IgD-negative memory B cell (primary cell): ENCODE results near the gene SF3A1. TPM values are rescaled to one million over a fixed set of nuclear protein-coding genes. Genes with fewer than 3 reads are reported as not detected.
A peak's percentile ranks its signal among the peaks of the same experiment; 100 is the strongest.

Experiments used
- H3K27ac Mint-ChIP-seq, 3 donors: one replicate each; pipeline ENCODE4 v1.8.0; 2020 to 2022; ENCODE audit warnings: mild to moderate bottlenecking in 3 of 3, mixed read lengths in 3 of 3, moderate library complexity in 1 of 3
- H3K27me3 Mint-ChIP-seq: one replicate; pipeline ENCODE4 v1.8.0; 2021; ENCODE audit warnings: mixed read lengths
- H3K36me3 Mint-ChIP-seq: one replicate; pipeline ENCODE4 v1.8.0; 2020; ENCODE audit warnings: mild to moderate bottlenecking, mixed read lengths
- H3K4me1 Mint-ChIP-seq, 3 donors: one replicate each; pipeline ENCODE4 v1.8.0; 2020 to 2022; ENCODE audit warnings: mixed read lengths in 3 of 3, mild to moderate bottlenecking in 1 of 3
- H3K4me3 Mint-ChIP-seq, 4 donors: one replicate each; pipeline ENCODE4 v1.8.0; 2020 to 2022; ENCODE audit warnings: mild to moderate bottlenecking in 4 of 4, mixed read lengths in 4 of 4, moderate library complexity in 3 of 4
- H3K9me3 Mint-ChIP-seq, 3 donors: one replicate each; pipeline ENCODE4 v1.8.0; 2020 to 2021; ENCODE audit warnings: mixed read lengths in 3 of 3, mild to moderate bottlenecking in 1 of 3
- polyA plus RNA-seq: library from polyadenylated mRNA; unstranded; fragments of 300-500 nt; fragmentation: Illumina TruSeq; gene quantifications from one replicate; pipeline ENCODE4 v1.2.3, GENCODE V29; 2021

Gene SF3A1
- polyA plus RNA-seq, 1 donor from 2014 or later = 120 TPM

- peaks cover 2% of the 10 kb centered on the region for H3K36me3 Mint-ChIP-seq
- H3K27me3 Mint-ChIP-seq = no peaks in the 10 kb centered on the region
- no peak overlapping the region for H3K4me3 Mint-ChIP-seq
- no peaks in the 10 kb centered on the region for H3K9me3 Mint-ChIP-seq
- H3K27ac Mint-ChIP-seq = no peak overlapping the region
- H3K4me1 Mint-ChIP-seq = no peaks in the 10 kb centered on the region
Observed at GRCh38 chr22:30371321-30371720, 14.6 kb upstream of the SF3A1 start.

GRCh38 chr22:30370641-30371230 lies 14.0 kb upstream of the SF3A1 start:
- Mint-ChIP-seq H3K36me3 (peaks cover 2% of the 10 kb centered on the region), H3K4me3 (no peak overlapping the region), H3K27ac (peak overlapping the region in 1 of 3 donors; percentile 39), H3K4me1 (no peaks in the 10 kb centered on the region), H3K9me3 (no peaks in the 10 kb centered on the region), H3K27me3 (no peaks in the 10 kb centered on the region)

- H3K27ac Mint-ChIP-seq = no peak overlapping the region
- no peaks in the 10 kb centered on the region for H3K9me3 Mint-ChIP-seq
- peaks cover 7% of the 10 kb centered on the region for H3K36me3 Mint-ChIP-seq
- H3K4me1 Mint-ChIP-seq = no peaks in the 10 kb centered on the region
- H3K27me3 Mint-ChIP-seq = no peaks in the 10 kb centered on the region
- H3K4me3 Mint-ChIP-seq = no peak overlapping the region
Observed at GRCh38 chr22:30368420-30368819, 11.7 kb upstream of the SF3A1 start.

- no peaks in the 10 kb centered on the region for H3K27me3 Mint-ChIP-seq
- peaks cover 7% of the 10 kb centered on the region for H3K36me3 Mint-ChIP-seq
- H3K4me3 Mint-ChIP-seq = no peak overlapping the region
- H3K4me1 Mint-ChIP-seq = peaks cover 0 to 1% (median 0%) of the 10 kb centered on the region in 3 donors
- no peak overlapping the region for H3K27ac Mint-ChIP-seq
- no peaks in the 10 kb centered on the region for H3K9me3 Mint-ChIP-seq
Observed at GRCh38 chr22:30365891-30366290, 9.2 kb upstream of the SF3A1 start.

GRCh38 chr22:30362651-30363281 lies 6.1 kb upstream of the SF3A1 start:
- no peaks in the 10 kb centered on the region for H3K9me3 Mint-ChIP-seq
- H3K36me3 Mint-ChIP-seq = peaks cover 5% of the 10 kb centered on the region
- peaks cover 1 to 5% (median 3%) of the 10 kb centered on the region in 3 donors for H3K4me1 Mint-ChIP-seq
- H3K27ac Mint-ChIP-seq = no peak overlapping the region
- H3K4me3 Mint-ChIP-seq = no peak overlapping the region
- H3K27me3 Mint-ChIP-seq = no peaks in the 10 kb centered on the region

GRCh38 chr22:30361916-30362650 lies 5.4 kb upstream of the SF3A1 start:
- Mint-ChIP-seq H3K4me3 (peak overlapping the region in 1 of 4 donors; percentile 21), H3K4me1 (peaks cover 4 to 8% (median 6%) of the 10 kb centered on the region in 3 donors)

GRCh38 chr22:30358541-30358940 lies 1.8 kb upstream of the SF3A1 start:
- H3K27ac Mint-ChIP-seq = peak overlapping the region in 1 of 3 donors; percentile 74

More at GRCh38 chr22:30361916-30362650, 5.4 kb upstream of the SF3A1 start:
- Mint-ChIP-seq H3K27ac (no peak overlapping the region), H3K27me3 (no peaks in the 10 kb centered on the region), H3K9me3 (no peaks in the 10 kb centered on the region), H3K36me3 (peaks cover 5% of the 10 kb centered on the region)

GRCh38 chr22:30357650-30358215 lies 1.0 kb upstream of the SF3A1 start:
- peak overlapping the region in 2 of 3 donors; percentile 95 to 96 for H3K27ac Mint-ChIP-seq
- H3K36me3 Mint-ChIP-seq = no peaks in the 10 kb centered on the region
- H3K4me1 Mint-ChIP-seq = peaks cover 28 to 39% (median 34%) of the 10 kb centered on the region in 3 donors
- no peaks in the 10 kb centered on the region for H3K9me3 Mint-ChIP-seq
- H3K4me3 Mint-ChIP-seq = peak overlapping the region; percentile 94 to 99 (median 99)
- no peaks in the 10 kb centered on the region for H3K27me3 Mint-ChIP-seq

More at GRCh38 chr22:30358541-30358940, 1.8 kb upstream of the SF3A1 start:
- H3K4me3 Mint-ChIP-seq = peak overlapping the region in 3 of 4 donors; percentile 37 to 99 (median 54)
- no peaks in the 10 kb centered on the region for H3K9me3 Mint-ChIP-seq
- no peaks in the 10 kb centered on the region for H3K27me3 Mint-ChIP-seq
- no peaks in the 10 kb centered on the region for H3K36me3 Mint-ChIP-seq
- peaks cover 28 to 37% (median 32%) of the 10 kb centered on the region in 3 donors for H3K4me1 Mint-ChIP-seq

- H3K27ac Mint-ChIP-seq = peak overlapping the region; percentile 95 to 99 (median 96)
- no peaks in the 10 kb centered on the region for H3K27me3 Mint-ChIP-seq
- peaks cover 2% of the 10 kb centered on the region for H3K36me3 Mint-ChIP-seq
- peak overlapping the region; percentile 94 to 99 (median 99) for H3K4me3 Mint-ChIP-seq
- H3K9me3 Mint-ChIP-seq = no peaks in the 10 kb centered on the region
- peaks cover 26 to 39% (median 37%) of the 10 kb centered on the region in 3 donors for H3K4me1 Mint-ChIP-seq
Observed at GRCh38 chr22:30357236-30357570, 509 bp upstream of the SF3A1 start.

- Mint-ChIP-seq H3K9me3 (no peaks in the 10 kb centered on the region), H3K4me1 (peaks cover 41 to 55% (median 49%) of the 10 kb centered on the region in 3 donors), H3K36me3 (peaks cover 2% of the 10 kb centered on the region), H3K27ac (peak overlapping the region in 1 of 3 donors; percentile 95), H3K4me3 (peak overlapping the region; percentile 94 to 99 (median 99)), H3K27me3 (no peaks in the 10 kb centered on the region)
Observed at GRCh38 chr22:30354644-30355043, 2.0 kb downstream of the SF3A1 start.

- Mint-ChIP-seq H3K4me3 (no peak overlapping the region), H3K4me1 (peaks cover 41 to 47% (median 46%) of the 10 kb centered on the region in 3 donors), H3K9me3 (no peaks in the 10 kb centered on the region), H3K27me3 (no peaks in the 10 kb centered on the region), H3K36me3 (peaks cover 2% of the 10 kb centered on the region), H3K27ac (peak overlapping the region in 2 of 3 donors; percentile 2 to 53)
Observed at GRCh38 chr22:30351226-30351625, 5.5 kb downstream of the SF3A1 start.

GRCh38 chr22:30348809-30349208 lies 7.9 kb downstream of the SF3A1 start:
- Mint-ChIP-seq H3K4me3 (no peak overlapping the region), H3K4me1 (peaks cover 20 to 27% (median 26%) of the 10 kb centered on the region in 3 donors), H3K27me3 (no peaks in the 10 kb centered on the region), H3K9me3 (no peaks in the 10 kb centered on the region), H3K36me3 (peaks cover 2% of the 10 kb centered on the region), H3K27ac (peak overlapping the region in 1 of 3 donors; percentile 35)

- no peaks in the 10 kb centered on the region for H3K27me3 Mint-ChIP-seq
- H3K27ac Mint-ChIP-seq = peak overlapping the region in 1 of 3 donors; percentile 35
- H3K36me3 Mint-ChIP-seq = peaks cover 3% of the 10 kb centered on the region
- no peak overlapping the region for H3K4me3 Mint-ChIP-seq
- peaks cover 16 to 25% (median 24%) of the 10 kb centered on the region in 3 donors for H3K4me1 Mint-ChIP-seq
- no peaks in the 10 kb centered on the region for H3K9me3 Mint-ChIP-seq
Observed at GRCh38 chr22:30348404-30348803, 8.3 kb downstream of the SF3A1 start.

GRCh38 chr22:30347255-30347892 lies 9.3 kb downstream of the SF3A1 start:
- peaks cover 16 to 27% (median 18%) of the 10 kb centered on the region in 3 donors for H3K4me1 Mint-ChIP-seq
- no peaks in the 10 kb centered on the region for H3K27me3 Mint-ChIP-seq
- H3K4me3 Mint-ChIP-seq = peak overlapping the region in 1 of 4 donors; percentile 64
- H3K36me3 Mint-ChIP-seq = peaks cover 5% of the 10 kb centered on the region
- H3K9me3 Mint-ChIP-seq = no peaks in the 10 kb centered on the region
- H3K27ac Mint-ChIP-seq = peak overlapping the region in 1 of 3 donors; percentile 67
